ENCODE measurements around the gene SUPT20HL1. TPM values are rescaled to one million over a fixed set of nuclear protein-coding genes. Genes with fewer than 3 reads are reported as not detected.

The SUPT20HL1 gene
- total and polyA plus RNA-seq, 3 donors from 2014 or later: 0.99 to 3.1 (median 1.5) TPM

DNA sequence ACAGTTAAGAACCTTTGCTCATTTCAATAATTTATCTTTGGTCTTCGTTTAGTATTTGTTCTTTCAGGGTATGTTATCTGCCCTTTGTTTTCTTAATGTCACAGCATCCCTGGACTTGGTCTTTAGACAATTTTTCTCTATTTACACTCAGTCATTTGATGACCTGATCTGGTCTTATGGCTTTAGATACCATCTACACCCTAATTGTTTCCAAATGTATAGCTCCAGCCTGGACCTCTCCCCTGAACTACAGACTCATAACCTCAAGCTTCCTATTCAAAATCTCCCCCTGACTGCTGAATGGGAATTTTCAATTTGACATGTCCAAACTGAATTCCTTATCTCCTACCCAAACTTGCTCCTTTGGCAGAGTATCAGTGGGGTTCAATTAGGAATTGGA is 42.9 kb upstream of the SUPT20HL1 start:
- TF ChIP-seq, protein P1, sequence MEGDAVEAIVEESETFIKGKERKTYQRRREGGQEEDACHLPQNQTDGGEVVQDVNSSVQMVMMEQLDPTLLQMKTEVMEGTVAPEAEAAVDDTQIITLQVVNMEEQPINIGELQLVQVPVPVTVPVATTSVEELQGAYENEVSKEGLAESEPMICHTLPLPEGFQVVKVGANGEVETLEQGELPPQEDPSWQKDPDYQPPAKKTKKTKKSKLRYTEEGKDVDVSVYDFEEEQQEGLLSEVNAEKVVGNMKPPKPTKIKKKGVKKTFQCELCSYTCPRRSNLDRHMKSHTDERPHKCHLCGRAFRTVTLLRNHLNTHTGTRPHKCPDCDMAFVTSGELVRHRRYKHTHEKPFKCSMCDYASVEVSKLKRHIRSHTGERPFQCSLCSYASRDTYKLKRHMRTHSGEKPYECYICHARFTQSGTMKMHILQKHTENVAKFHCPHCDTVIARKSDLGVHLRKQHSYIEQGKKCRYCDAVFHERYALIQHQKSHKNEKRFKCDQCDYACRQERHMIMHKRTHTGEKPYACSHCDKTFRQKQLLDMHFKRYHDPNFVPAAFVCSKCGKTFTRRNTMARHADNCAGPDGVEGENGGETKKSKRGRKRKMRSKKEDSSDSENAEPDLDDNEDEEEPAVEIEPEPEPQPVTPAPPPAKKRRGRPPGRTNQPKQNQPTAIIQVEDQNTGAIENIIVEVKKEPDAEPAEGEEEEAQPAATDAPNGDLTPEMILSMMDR (IDR thresholded peaks at IDR 0.05): no peak
- no peak for TF ChIP-seq POLR2A (IDR thresholded peaks at IDR 0.05)
- Histone ChIP-seq H3K4me1 (no peaks in the 10 kb centered on the region), H3K27me3 (no peaks in the 10 kb centered on the region), H3K9me3 (no peaks in the 10 kb centered on the region), H3K4me3 (no peak overlapping the region), H3K36me3 (ENCODE audit: low read depth, missing control alignments) (no peaks in the 10 kb centered on the region), H3K27ac (no peak overlapping the region)
- DNase-seq: no peak
- intact Hi-C loops (cut with DNase I; ENCODE audit: low total_unique reads): no loop called here
- WGBS, 2 donors: 41 to 60% methylated on average over 1 of the region's 1 CpG

DNA sequence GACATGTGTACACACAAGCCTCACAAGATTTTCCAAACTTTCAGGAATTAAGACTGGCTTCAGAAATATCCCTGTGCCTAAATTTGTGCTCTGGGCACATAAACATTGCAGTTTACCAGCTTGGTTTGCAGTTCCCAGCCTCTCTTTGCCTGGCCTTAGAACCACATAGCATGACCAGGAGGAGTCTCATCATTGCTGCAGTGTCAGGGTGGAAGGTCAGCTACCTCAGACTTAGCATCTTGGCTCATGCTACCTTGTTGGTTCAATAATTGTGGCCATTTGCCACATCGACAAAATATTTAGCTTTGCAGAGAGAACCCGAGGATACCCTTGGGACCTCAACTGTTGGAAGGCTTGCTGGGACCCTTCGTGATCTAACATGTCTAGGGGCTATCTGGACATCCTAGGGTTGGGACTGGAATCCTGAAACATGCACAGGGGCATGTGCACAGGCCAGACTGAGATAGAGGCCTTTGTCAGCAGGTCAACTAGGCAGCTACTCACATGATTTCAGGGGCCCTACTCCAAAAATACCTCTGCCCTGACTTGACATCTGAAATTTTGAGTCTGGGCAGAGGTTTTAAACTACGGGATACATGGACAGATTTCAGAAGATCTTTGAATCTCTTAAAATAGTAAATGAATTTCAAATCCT is 38.6 kb upstream of the SUPT20HL1 start:
- Histone ChIP-seq H3K27ac (no peak overlapping the region), H3K4me1 (no peaks in the 10 kb centered on the region), H3K36me3 (ENCODE audit: low read depth, missing control alignments) (no peaks in the 10 kb centered on the region), H3K9me3 (no peaks in the 10 kb centered on the region), H3K27me3 (no peaks in the 10 kb centered on the region), H3K4me3 (no peak overlapping the region)
- TF ChIP-seq, protein P1 (IDR thresholded peaks at IDR 0.05): no peak
- TF ChIP-seq POLR2A (IDR thresholded peaks at IDR 0.05): no peak
- no peak for DNase-seq
- intact Hi-C loops (cut with DNase I; ENCODE audit: low total_unique reads): no loop called here
- 96 to 100% methylated on average over 4 of the region's 4 CpGs for WGBS, 2 donors

DNA sequence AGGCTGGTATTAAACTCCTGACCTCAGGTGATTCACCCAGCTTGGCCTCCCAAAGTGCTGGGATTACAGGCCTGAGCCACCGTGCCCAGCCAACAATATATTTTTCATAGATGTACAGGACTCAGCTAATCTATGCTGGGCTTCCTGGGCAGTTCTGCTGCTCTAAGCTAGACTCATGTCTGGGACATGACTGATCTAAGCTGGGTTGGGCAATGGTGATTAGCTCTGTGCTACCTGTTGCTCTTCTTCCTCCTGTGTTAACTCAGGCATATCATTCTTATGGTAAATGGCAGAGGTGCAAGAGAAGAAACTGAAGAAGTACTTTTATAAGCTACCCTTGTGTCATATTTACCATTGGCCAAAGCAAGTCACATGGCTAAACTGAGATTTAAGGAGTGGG is 35.2 kb upstream of the SUPT20HL1 start:
- Histone ChIP-seq H3K4me1 (no peaks in the 10 kb centered on the region), H3K4me3 (no peak overlapping the region), H3K27ac (no peak overlapping the region), H3K27me3 (no peaks in the 10 kb centered on the region), H3K36me3 (ENCODE audit: low read depth, missing control alignments) (no peaks in the 10 kb centered on the region), H3K9me3 (no peaks in the 10 kb centered on the region)
- TF ChIP-seq POLR2A (IDR thresholded peaks at IDR 0.05): no peak
- TF ChIP-seq, protein P1 (IDR thresholded peaks at IDR 0.05): no peak
- 88% methylated on average over 1 of the region's 1 CpG; no CpG with 5 or more reads in 1 of the 2 donors for whole genome bisulfite sequencing, 2 donors
- intact Hi-C loops (cut with DNase I; ENCODE audit: low total_unique reads): no loop called here
- no peak for DNase-seq

DNA sequence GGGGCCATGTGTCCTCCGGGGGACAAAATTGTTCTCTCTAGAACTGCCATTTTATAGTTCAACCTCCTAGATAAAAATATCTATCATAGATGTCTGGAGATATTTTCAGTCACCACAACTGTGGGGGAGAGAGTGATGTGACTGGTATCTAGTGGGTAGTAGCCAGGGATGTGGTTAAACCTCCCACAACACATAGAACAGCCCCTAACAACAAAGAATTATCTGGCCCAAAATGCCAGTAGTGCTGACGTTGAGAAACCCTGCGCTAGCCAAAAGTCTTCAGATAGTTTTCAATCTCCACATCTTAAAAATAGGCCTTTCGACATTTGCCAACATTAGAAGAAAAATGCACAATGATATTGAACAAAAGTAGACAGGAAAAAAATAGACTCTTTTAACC is 27.6 kb upstream of the SUPT20HL1 start:
- no peak overlapping the region for H3K4me3 ChIP-seq
- no peaks in the 10 kb centered on the region for H3K9me3 ChIP-seq
- intact Hi-C loops (cut with DNase I; ENCODE audit: low total_unique reads): no loop called here
- 79 to 82% methylated on average over 4 of the region's 4 CpGs for WGBS, 2 donors
- H3K4me1 ChIP-seq: no peaks in the 10 kb centered on the region
- no peaks in the 10 kb centered on the region for H3K36me3 ChIP-seq (ENCODE audit: low read depth, missing control alignments)
- no peak for DNase-seq
- H3K27me3 ChIP-seq: no peaks in the 10 kb centered on the region
- TF ChIP-seq, protein P1 (IDR thresholded peaks at IDR 0.05): no peak
- TF ChIP-seq POLR2A (IDR thresholded peaks at IDR 0.05): no peak
- no peak overlapping the region for H3K27ac ChIP-seq

DNA sequence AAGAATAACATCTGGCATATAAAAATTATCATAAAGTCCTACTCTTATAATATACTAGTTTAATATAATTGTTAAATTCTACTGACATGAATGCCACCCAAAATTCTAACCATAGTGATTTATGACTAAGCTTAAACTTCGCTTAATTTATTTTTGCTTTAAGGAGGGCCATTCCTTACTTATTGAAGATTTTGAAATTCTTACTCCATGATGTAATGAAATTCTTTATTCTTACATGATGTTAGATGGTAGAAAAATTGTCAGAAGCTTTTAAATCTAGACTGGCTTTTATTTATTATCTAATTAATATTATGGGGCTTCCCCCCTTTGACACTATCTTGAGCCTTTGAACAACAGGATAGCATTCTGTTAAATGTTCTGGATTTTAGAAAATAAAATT is 27.1 kb upstream of the SUPT20HL1 start:
- Histone ChIP-seq H3K27ac (no peak overlapping the region), H3K36me3 (ENCODE audit: low read depth, missing control alignments) (no peaks in the 10 kb centered on the region), H3K27me3 (no peaks in the 10 kb centered on the region), H3K4me1 (no peaks in the 10 kb centered on the region), H3K9me3 (no peaks in the 10 kb centered on the region), H3K4me3 (no peak overlapping the region)
- intact Hi-C loops (cut with DNase I; ENCODE audit: low total_unique reads): no loop called here
- DNase-seq: no peak
- WGBS, 2 donors: 90 to 94% methylated on average over 1 of the region's 1 CpG
- no peak for TF ChIP-seq POLR2A (IDR thresholded peaks at IDR 0.05)
- TF ChIP-seq, protein P1 (IDR thresholded peaks at IDR 0.05): no peak

Data from testis (tissue), 3 donors.